Immature natural killer cell (primary cell): Measurements from ENCODE around the gene P2RY6. TPM values are rescaled to one million over a fixed set of nuclear protein-coding genes. Genes with fewer than 3 reads are reported as not detected.
"Not testable (repeated sequence)": the region's sequence is repeated elsewhere in the genome, so short reads cannot be mapped to it uniquely, and the experiment has no call there.

Experiments
- DNase-seq, 3 donors: peaks; one replicate each; pipeline ENCODE4 v3.0.0; 2022; ENCODE audit warnings: mixed read lengths in 1 of 3
- H3K27ac Mint-ChIP-seq, 6 donors: one replicate each; pipeline ENCODE4 v1.8.0; 2020; ENCODE audit warnings: mixed read lengths in 6 of 6, mild to moderate bottlenecking in 5 of 6, inconsistent platforms in 4 of 6, moderate library complexity in 3 of 6
- H3K27me3 Mint-ChIP-seq, 3 donors: one replicate each; pipeline ENCODE4 v1.8.0; 2020 to 2021; ENCODE audit warnings: low read depth in 3 of 3, mild to moderate bottlenecking in 3 of 3, mixed read lengths in 3 of 3, moderate library complexity in 3 of 3, inconsistent platforms in 1 of 3
- H3K36me3 Mint-ChIP-seq, 3 donors: one replicate each; pipeline ENCODE4 v1.8.0; 2020; ENCODE audit warnings: mixed read lengths in 3 of 3, inconsistent platforms in 2 of 3, mild to moderate bottlenecking in 2 of 3
- H3K4me1 Mint-ChIP-seq, 2 donors: one replicate each; pipeline ENCODE4 v1.8.0; 2020; ENCODE audit warnings: inconsistent platforms in 2 of 2, mild to moderate bottlenecking in 2 of 2, mixed read lengths in 2 of 2, moderate library complexity in 1 of 2
- H3K4me3 Mint-ChIP-seq, 5 donors: one replicate each; pipeline ENCODE4 v1.8.0; 2020; ENCODE audit warnings: mild to moderate bottlenecking in 5 of 5, mixed read lengths in 5 of 5, inconsistent platforms in 3 of 5, moderate library complexity in 3 of 5
- H3K9me3 Mint-ChIP-seq, 6 donors: one replicate each; pipeline ENCODE4 v1.8.0; 2020; ENCODE audit warnings: mild to moderate bottlenecking in 6 of 6, mixed read lengths in 6 of 6, inconsistent platforms in 4 of 6, moderate library complexity in 3 of 6
- polyA plus RNA-seq, 3 donors: library from polyadenylated mRNA; unstranded; fragments of 300-500 nt; fragmentation: Illumina TruSeq; gene quantifications; one replicate each; pipeline ENCODE4 v1.2.3, GENCODE V29; 2021

P2RY6 gene
- polyA plus RNA-seq, 3 donors from 2014 or later = 3.0 TPM; not detected in 2

DNA sequence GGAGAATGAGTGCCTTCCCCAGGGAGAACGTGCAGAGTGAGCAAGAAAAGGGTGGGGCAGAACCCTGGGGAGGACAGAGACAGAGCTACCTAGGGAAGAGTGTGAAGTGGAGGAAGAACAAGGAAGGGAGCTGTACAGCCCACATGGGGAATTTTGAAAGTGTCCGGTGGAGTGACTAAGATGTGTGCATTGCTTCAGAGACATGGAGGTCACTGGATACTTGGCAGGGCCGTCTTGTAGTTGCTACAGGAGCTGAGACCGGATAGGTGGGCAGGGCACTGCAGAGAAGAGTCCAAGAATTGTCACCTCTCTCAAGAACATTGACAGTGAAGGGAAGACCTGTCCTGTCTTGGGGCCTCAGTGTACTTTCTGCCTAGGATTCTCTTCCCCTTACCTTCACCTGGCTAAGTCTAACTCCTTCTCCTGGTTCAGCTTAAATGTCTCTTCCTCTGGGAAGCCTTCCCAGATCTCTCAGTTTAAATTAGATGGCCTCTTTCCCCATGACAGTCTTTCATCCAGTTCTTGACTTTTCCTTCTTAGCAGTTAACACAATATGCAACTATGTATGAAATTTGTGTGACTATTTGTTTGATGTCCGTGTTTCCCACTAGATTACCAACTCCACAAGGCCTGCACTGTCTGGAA, 9.2 kb upstream of the P2RY6 start:
- H3K9me3 Mint-ChIP-seq = no peaks in the 10 kb centered on the region
- H3K4me3 Mint-ChIP-seq = no peak overlapping the region
- peaks cover 4 to 8% (median 6%) of the 10 kb centered on the region in 3 donors for H3K27me3 Mint-ChIP-seq
- no peaks in the 10 kb centered on the region for H3K36me3 Mint-ChIP-seq
- no peak overlapping the region for H3K27ac Mint-ChIP-seq
- DNase-seq = no peak
- no peaks in the 10 kb centered on the region for H3K4me1 Mint-ChIP-seq

DNA sequence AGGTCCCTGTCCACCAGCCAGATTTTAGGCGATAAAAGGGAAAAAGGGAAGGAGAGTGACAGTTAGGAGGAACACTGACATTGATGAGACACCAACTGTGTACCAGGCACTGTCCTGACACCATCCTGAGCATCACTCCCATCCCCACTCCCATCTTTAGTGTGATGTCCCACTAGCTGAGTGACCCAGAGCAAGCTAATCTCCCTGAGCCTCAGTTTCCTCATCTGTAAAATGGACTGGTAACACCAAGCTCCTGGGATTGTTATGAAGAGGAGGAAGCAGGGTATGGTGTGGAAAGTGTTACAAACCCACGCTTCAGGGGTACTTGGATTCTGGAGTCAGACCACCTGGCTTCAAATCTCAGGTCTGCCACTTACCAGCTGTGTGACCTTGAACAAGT, 8.5 kb upstream of the P2RY6 start:
- Mint-ChIP-seq H3K4me3 (no peak overlapping the region), H3K9me3 (no peaks in the 10 kb centered on the region), H3K27ac (no peak overlapping the region), H3K27me3 (peaks cover 4 to 8% (median 6%) of the 10 kb centered on the region in 3 donors), H3K36me3 (no peaks in the 10 kb centered on the region), H3K4me1 (no peaks in the 10 kb centered on the region)
- DNase-seq = no peak

- DNase-seq = no peak
- no peak overlapping the region for H3K27ac Mint-ChIP-seq
- H3K4me1 Mint-ChIP-seq = no peaks in the 10 kb centered on the region
- peaks cover 4 to 11% (median 4%) of the 10 kb centered on the region in 3 donors for H3K27me3 Mint-ChIP-seq
- H3K9me3 Mint-ChIP-seq = no peaks in the 10 kb centered on the region
- no peak overlapping the region for H3K4me3 Mint-ChIP-seq
- H3K36me3 Mint-ChIP-seq = no peaks in the 10 kb centered on the region
These were observed 6.8 kb upstream of the P2RY6 start for GRCh38 chr11:73265278-73265810.

- Mint-ChIP-seq H3K9me3 (no peaks in the 10 kb centered on the region), H3K4me1 (no peaks in the 10 kb centered on the region)
These were observed 6.1 kb upstream of the P2RY6 start for GRCh38 chr11:73265853-73266645.

GRCh38 chr11:73266646-73267020, 5.5 kb upstream of the P2RY6 start:
- Mint-ChIP-seq H3K9me3 (no peaks in the 10 kb centered on the region), H3K4me3 (no peak overlapping the region), H3K36me3 (no peaks in the 10 kb centered on the region), H3K4me1 (no peaks in the 10 kb centered on the region), H3K27ac (no peak overlapping the region), H3K27me3 (peaks cover 4 to 11% (median 6%) of the 10 kb centered on the region in 3 donors)
- no peak for DNase-seq

More at GRCh38 chr11:73265853-73266645, 6.1 kb upstream of the P2RY6 start:
- Mint-ChIP-seq H3K27me3 (peaks cover 4 to 11% (median 4%) of the 10 kb centered on the region in 3 donors), H3K4me3 (no peak overlapping the region), H3K27ac (no peak overlapping the region), H3K36me3 (no peaks in the 10 kb centered on the region)
- DNase-seq = no peak

DNA sequence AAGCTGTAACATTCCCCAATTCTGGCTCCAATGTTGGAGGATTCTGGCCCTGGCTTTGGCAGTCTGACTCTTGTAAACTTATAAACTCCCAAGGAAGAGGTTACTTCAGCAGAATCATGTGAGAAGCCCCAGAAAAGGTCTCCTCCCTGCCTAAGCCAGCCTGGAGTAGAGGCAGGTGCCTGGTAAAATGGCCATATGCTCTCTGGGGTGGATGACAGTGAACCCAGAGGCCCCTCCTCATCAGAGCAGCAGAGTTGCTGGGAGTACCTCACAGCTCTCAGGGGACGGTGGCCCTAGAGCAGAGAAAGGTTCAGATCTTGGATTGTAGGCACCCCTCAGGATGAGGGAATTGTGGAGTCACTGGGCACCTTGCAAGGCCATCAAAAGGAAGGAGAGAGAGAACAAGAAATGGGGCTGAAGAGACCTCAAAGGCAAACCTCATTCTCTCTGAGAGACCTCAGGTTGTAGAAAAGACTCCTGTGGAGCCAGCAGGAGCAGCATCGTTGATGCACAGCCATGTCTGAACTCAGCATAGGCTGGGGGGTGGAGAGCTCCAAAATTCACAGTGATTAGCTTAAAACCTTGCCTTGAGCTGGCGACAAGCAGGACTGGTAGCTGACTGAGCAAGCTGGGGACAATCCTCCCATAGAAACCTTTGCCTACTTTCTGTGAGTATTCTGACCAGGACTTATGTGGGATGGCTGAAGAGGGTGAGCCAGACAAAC, 4.9 kb upstream of the P2RY6 start:
- H3K27me3 Mint-ChIP-seq = peaks cover 4 to 8% (median 6%) of the 10 kb centered on the region in 3 donors
- no peak overlapping the region for H3K27ac Mint-ChIP-seq
- H3K9me3 Mint-ChIP-seq = no peaks in the 10 kb centered on the region
- H3K4me3 Mint-ChIP-seq = no peak overlapping the region
- no peaks in the 10 kb centered on the region for H3K36me3 Mint-ChIP-seq
- DNase-seq = no peak
- H3K4me1 Mint-ChIP-seq = no peaks in the 10 kb centered on the region

DNA sequence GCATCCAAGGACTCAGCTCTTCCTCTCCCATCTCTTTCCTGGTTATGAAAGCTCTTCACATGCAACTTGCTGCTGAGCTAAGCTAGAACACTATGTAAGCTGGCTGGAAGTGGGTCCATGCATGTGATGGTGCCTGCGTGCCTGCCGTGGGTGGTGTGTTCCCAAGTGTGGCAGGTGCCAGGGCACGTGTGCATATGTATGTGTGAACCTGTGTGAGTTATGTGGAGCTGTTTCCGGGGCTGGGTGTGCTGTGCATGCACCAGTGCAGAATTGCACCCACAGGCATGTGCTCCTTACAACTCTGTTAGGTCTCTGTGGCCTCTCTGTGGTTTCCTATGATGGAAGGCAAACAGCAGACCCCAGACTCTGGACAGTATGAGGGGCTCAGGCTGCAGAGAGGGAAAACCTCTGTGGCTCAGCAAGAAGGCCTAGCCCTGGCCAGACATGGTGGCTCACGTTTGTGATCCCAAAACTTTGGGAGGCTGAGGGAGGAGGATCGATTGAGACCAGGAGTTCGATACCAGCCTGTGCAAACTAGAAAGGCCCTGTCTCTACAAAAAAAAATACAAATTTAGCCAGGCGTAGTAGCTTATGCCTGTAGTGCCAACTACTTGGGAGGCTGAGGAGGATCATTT, 4.1 kb upstream of the P2RY6 start:
- no peak for DNase-seq
- no peaks in the 10 kb centered on the region for H3K9me3 Mint-ChIP-seq
- peaks cover 4 to 8% (median 6%) of the 10 kb centered on the region in 3 donors for H3K27me3 Mint-ChIP-seq
- H3K27ac Mint-ChIP-seq = no peak overlapping the region
- H3K36me3 Mint-ChIP-seq = no peaks in the 10 kb centered on the region
- H3K4me1 Mint-ChIP-seq = no peaks in the 10 kb centered on the region
- no peak overlapping the region for H3K4me3 Mint-ChIP-seq

- Mint-ChIP-seq H3K9me3 (no peaks in the 10 kb centered on the region), H3K36me3 (no peaks in the 10 kb centered on the region), H3K27ac (no peak overlapping the region), H3K27me3 (peaks cover 2 to 5% (median 4%) of the 10 kb centered on the region in 3 donors), H3K4me3 (no peak overlapping the region), H3K4me1 (no peaks in the 10 kb centered on the region)
- DNase-seq = no peak
These were observed 3.4 kb upstream of the P2RY6 start for GRCh38 chr11:73268671-73269271.

- H3K27ac Mint-ChIP-seq = no peak overlapping the region
- H3K4me3 Mint-ChIP-seq = peak overlapping the region in 1 of 5 donors; percentile 36
- no peaks in the 10 kb centered on the region for H3K4me1 Mint-ChIP-seq
- no peaks in the 10 kb centered on the region for H3K9me3 Mint-ChIP-seq
- DNase-seq = no peak
- no peaks in the 10 kb centered on the region for H3K36me3 Mint-ChIP-seq
- peaks cover 2 to 5% (median 4%) of the 10 kb centered on the region in 3 donors for H3K27me3 Mint-ChIP-seq
These were observed 2.6 kb upstream of the P2RY6 start for GRCh38 chr11:73269459-73270015.

DNA sequence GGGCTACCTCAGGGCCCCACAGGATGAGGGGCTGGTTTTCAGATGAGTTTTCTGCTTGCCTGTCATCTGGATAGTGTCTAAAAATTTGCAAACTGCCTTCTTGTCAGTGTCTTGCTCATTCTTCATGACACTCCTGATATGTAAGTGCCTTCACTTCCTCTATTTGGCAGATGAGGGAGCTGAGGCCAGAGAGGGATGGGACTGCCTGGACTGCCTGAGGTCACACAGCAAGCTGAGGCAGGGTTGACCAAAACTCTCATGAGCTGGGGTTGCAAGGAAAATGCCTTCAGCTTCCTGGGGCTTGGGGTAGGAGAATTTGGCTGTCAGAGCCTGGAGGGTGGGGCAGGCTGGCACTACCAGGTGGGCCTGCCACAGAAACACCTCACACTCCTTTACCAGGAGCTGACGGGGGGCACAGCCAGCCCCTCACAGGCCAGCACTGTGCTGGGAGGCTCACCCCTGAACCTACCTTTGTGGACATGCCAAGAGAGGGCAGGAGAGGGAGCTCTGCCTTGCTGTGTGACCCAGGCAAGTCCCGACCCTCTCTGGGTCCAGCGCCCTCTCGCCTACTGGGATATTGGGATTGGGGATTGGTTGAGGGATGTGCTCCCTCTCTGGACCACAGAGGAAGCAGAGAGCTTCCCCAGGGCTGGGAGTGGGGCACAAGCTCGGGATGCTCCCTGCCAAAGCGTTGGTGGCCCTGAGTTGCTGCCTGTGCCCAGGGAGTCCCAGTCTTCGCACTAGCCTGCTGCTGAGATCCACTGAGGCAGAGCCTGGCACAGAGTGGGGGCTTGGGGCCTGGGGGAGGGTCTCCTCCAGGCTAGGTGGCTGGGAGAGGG, 1.9 kb upstream of the P2RY6 start:
- peaks cover 0 to 5% (median 2%) of the 10 kb centered on the region in 3 donors for H3K27me3 Mint-ChIP-seq
- peak overlapping the region in 1 of 6 donors; percentile 11 for H3K27ac Mint-ChIP-seq
- no peak for DNase-seq

DNA sequence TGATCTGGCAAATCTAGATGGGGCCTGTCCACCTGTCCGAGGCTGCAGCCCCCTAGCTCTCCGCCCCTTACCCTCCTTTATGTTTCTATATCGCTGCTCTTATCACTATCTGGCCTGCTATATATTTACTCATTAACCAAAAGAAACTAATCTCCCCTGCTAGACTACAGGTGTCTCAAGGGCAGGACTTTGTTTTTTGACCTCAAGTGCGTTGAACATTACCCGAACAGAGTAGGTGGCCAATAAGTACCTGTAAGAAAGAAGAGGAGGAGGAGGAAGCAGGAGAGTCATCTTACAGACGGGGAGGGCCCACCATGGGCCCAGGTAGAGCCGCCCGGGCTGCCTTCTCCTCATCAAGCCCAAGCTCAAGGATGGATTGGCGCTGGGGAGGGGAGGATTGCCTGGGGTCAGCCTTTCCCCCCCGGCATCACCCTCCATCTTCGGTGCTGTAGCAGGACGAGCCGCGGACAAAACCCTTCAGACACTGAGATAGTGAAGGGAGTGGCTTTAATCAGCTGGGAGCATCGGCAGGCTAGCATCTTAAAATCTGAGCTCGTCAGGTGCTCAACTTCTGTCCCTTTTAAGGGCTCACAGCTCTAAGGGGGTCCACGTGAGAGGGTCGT, 1.2 kb upstream of the P2RY6 start:
- Mint-ChIP-seq H3K9me3 (no peaks in the 10 kb centered on the region), H3K4me1 (no peaks in the 10 kb centered on the region), H3K36me3 (no peaks in the 10 kb centered on the region), H3K4me3 (no peak overlapping the region), H3K27me3 (peaks cover 1 to 5% (median 2%) of the 10 kb centered on the region in 3 donors), H3K27ac (no peak overlapping the region)
- DNase-seq = no peak

More for the DNA sequence above, 1.9 kb upstream of the P2RY6 start:
- Mint-ChIP-seq H3K4me1 (no peaks in the 10 kb centered on the region), H3K4me3 (peak overlapping the region in 1 of 5 donors; percentile 36), H3K9me3 (no peaks in the 10 kb centered on the region), H3K36me3 (no peaks in the 10 kb centered on the region)

- not testable (repeated sequence) for H3K9me3 Mint-ChIP-seq, H3K27ac Mint-ChIP-seq, H3K4me3 Mint-ChIP-seq
These were observed 666 bp upstream of the P2RY6 start for GRCh38 chr11:73271478-73271865.

More at GRCh38 chr11:73271478-73271865, 666 bp upstream of the P2RY6 start:
- not testable (repeated sequence) for H3K36me3 Mint-ChIP-seq, H3K27me3 Mint-ChIP-seq, DNase-seq, H3K4me1 Mint-ChIP-seq
